ENCODE results near the gene TLK2.

DNA sequence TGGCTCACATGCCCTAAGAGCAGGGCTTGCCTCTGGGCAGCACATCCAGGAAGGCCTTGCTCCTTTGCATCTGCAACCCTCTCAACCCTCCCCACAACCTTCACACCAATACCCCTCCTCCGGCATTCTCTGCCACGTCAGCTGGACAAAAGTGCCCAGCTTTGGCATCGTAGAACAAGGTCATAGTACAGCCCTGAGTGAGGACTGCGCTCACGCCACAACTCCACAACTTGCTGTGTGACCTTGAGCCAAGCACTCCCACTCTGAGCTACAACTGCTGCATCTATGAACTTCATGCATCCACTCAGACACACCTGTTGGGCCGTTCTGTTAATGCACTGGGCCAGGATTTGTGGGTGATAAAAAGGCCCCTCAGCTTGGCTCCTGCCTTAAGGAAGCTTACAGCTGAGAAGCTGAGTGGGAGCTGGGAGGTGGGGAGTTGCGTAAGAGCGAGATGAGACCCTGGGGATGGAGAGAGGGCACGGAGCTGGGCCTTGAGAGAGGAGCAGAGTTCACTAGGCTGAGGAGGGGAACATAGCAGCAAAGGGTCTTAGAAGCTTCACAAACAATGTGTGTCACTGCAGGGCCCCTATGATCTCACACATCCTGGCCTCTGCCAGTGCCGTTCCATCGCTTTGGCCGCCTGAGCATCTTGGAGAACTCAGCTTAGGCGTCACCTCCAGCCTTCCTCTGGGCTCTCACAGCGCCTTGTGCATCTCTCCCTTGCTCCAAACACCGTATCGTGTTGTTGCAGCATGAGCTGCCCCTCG, 140.2 kb downstream of the TLK2 start:
- TF ChIP-seq TAF1 (IDR thresholded peaks at IDR 0.05; ENCODE audit: borderline replicate concordance, insufficient read depth, low read length) (no peak), POLR2AphosphoS5 (IDR thresholded peaks at IDR 0.05; ENCODE audit: low read depth, low read length) (no peak)
- TF ChIP-seq, protein P1, sequence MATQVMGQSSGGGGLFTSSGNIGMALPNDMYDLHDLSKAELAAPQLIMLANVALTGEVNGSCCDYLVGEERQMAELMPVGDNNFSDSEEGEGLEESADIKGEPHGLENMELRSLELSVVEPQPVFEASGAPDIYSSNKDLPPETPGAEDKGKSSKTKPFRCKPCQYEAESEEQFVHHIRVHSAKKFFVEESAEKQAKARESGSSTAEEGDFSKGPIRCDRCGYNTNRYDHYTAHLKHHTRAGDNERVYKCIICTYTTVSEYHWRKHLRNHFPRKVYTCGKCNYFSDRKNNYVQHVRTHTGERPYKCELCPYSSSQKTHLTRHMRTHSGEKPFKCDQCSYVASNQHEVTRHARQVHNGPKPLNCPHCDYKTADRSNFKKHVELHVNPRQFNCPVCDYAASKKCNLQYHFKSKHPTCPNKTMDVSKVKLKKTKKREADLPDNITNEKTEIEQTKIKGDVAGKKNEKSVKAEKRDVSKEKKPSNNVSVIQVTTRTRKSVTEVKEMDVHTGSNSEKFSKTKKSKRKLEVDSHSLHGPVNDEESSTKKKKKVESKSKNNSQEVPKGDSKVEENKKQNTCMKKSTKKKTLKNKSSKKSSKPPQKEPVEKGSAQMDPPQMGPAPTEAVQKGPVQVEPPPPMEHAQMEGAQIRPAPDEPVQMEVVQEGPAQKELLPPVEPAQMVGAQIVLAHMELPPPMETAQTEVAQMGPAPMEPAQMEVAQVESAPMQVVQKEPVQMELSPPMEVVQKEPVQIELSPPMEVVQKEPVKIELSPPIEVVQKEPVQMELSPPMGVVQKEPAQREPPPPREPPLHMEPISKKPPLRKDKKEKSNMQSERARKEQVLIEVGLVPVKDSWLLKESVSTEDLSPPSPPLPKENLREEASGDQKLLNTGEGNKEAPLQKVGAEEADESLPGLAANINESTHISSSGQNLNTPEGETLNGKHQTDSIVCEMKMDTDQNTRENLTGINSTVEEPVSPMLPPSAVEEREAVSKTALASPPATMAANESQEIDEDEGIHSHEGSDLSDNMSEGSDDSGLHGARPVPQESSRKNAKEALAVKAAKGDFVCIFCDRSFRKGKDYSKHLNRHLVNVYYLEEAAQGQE (IDR thresholded peaks at IDR 0.05; ENCODE audit: insufficient read depth in 1 of 2, low read depth in 2 of 2, low read length in 2 of 2): no peak

Data from PFSK-1 (cell line).